Stimulated activated CD4-positive, alpha-beta T cell treated with anti-CD3 and anti-CD28 coated beads, Interleukin-4, amount 100 ng/mL, for 1 hour (primary cell): ENCODE data around the gene FMNL3.

Source experiments
- DNase-seq: peaks from one replicate; pipeline ENCODE4 v3.0.0-alpha.2; 2020

Gene FMNL3

DNA sequence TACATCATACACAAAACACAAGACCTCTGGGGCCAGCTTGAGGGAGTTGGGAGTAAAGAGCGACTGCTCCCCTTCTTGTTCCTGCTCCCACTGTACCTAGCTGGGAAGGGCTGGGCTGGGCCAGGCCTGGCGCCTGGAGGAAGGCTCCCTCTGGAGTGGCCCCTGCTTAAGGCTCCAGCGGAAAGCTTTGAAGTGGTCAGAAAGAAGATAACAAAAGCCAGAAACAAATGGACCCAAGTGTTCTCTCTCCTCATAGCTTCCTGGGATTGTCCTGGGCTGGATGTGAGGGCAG lies 58.5 kb downstream of the FMNL3 start:
- no peak for DNase-seq

DNA sequence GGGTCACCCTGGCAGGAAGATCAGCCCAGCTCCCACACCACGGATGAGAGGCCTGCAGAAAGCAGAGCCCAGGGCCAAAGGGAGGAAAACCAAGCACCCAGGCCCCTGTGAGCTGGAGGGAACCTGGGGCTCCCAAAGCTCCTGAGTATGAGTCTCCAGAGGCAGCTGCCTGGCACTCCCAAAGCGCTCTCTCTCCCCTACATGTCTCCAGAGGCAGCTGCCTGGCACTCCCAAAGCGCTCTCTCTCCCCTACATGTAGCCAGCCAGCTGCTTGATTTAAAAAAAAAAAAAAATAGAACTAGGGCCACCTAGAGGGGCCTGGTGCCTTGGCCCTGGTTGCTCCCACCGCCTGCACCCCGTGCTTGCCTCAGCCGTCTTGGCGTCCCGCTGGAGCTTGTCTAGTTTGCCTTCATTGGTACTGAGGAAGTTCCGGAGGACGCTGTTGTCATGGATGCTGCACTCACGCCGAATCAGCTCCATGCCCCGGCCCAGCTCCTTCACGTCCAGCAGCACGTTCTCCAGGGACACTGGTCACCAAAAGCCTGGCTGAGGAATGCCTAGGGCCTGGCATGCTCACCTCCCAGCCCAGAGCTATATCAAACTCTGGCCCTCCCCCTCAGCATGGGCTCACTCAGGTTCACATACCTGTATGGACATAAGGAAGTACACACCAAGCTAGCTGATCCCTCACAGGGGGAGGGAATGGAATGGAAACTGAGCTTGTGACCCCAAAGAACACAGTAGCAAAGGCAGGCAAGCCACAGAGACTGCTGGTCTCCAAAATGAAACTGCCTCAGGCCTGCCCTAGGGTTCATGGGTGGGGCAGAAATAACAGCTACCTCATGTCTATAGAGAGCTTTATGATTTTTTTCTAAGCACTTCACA lies 59.1 kb downstream of the FMNL3 start:
- no peak for DNase-seq

DNA sequence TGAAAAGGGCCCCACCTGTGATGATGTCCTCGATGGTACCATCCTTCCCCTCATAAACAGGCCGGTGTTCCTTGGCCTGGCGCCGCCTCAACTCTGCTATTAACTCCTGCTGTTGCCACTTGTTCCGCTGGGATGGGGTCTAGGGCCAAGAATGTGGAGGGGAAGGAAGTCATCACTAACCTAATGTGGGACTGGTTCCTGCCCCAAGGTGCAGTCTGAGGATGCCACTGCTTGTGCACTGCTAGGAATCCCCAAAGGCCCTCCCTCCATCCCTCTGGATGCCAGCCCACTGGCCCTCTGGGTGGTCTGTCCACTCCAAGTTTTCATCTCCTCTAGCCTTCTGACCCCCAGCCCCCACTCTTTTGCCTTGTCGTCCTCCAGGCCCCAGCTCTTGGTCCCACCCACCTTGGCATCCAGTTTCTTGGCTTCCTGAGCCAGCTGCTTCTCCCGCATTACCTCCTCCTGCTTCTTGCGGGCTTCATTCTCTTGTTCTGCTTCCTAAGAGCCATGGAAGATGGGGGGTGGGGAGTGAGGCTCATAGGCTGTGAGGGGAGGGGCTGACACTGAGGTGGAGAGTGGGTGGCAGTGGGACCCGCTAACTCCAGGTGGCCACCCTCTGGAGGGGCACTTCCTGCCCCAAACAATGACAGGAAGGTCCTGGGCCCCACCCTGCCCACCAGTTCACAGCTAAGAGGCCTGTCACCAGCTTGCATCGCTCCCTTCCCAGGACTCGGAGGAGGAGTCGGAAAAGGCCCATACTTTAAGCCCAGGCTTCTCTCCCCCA lies 60.1 kb downstream of the FMNL3 start:
- DNase-seq = no peak

DNA sequence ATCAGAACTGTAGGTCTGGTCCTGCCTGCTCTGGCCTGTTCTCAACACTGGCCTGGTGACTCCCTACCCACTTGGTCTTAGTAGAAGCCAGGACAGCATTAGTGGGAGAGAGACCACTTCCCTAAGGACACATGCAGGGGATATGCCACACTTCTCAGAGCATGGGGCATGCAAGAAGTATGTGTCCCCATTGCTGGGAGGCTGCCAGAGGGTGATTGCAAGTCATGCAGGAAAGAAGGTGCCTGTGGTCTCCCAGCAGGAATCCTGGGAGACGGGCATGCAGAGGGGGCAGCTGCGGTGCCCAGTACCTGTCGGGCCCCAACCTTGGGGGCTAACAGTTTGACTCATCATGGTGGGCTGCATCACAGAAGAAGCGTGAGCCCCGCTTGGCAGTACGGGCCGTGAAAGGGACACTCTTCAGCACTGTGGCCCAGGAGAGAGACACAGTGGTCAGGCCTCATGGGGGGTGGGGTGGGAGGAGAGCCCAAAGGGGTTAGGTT lies 60.8 kb downstream of the FMNL3 start:
- DNase-seq = no peak

DNA sequence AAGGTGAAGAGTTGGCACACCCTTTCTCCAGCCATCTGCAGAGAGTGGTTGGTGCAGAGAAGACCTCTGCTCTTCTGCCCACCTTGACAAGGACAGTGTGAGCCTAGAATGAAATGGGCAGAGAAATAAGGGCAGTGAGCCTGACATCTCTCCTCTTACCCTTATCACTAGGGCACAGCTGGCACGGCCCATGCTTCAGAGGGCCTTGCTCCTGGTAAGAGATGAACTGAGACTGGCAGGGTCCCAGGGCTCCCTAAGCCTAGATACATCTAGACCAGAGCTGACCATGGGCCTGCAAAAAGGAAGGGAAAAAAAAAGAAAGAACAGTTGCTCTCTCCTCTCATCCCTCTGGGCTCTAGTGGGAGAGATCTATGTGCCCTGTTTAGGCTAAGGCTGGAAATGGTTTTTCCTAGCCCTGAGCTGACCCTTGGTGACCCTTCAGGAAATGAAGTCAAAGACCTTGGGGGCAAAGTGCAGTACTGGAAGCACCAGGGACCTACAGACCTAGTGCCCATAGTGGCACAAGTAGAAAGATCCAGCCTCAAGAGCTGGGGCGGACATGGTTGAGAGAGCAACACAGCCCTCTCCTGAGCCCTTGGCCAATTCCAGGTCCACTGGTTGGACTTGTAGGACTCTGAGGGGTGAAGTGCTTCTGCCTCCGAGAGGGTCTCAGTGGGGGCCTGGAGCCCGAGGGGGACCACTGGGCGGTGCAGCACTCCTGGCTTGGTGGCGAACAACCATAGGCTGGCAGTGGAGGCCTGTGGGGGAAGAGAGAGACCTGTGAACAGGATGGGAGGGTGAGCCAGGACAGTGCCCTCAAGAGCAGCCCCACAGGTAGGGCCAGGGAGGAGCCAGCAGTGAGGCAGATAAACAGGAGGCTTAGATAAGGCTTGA lies 61.8 kb downstream of the FMNL3 start:
- DNase-seq = no peak

DNA sequence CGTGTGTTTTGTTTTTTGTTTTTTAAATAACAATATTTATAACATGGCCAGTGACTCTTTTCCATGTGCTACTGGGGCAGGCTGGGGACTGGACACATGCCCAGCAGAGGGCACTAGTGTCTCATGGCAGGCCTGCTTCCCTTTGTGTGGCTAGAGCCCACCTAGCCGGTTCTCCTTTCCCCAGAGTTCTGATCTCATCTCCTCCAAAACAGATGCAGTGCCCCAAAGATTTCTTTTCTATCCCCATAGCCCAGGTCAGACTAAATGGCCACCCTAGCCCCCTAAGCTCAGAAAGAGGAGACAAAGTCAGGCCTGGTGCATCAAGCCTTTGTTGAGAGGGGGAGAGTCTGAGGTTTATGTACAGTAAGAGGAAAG lies 62.6 kb downstream of the FMNL3 start:
- peak; percentile 80 for DNase-seq

DNA sequence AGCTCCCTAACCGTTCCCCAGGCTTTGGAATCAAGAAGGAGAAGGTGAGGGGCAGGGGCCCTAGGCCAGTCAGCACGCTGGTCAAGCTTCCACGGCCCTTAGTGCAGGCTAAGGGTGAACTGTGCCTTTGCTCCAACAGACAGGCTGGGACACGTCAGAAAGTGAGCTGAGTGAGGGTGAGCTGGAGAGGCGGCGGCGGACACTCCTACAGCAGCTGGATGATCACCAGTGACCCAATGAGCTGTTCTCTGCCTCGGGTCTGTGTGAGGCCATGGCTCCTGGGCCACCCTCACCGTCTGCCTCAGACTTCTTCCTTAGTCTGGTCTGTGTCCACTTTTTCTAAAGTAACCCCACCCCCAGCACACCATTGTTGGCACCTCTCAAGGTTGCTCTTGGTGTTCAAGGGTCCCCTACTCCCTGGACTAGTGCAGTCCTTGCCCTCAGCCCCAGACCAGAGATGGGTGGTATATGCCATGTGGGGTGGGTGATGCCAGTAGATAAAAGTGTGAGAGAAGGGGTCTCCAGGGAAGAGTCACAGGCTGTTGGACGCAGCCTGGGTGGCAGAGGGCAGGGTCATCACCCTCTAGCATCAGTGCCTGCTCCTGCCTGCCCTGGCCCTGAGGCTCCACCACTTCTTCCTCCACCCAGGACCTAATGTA lies 63.1 kb downstream of the FMNL3 start:
- no peak for DNase-seq

DNA sequence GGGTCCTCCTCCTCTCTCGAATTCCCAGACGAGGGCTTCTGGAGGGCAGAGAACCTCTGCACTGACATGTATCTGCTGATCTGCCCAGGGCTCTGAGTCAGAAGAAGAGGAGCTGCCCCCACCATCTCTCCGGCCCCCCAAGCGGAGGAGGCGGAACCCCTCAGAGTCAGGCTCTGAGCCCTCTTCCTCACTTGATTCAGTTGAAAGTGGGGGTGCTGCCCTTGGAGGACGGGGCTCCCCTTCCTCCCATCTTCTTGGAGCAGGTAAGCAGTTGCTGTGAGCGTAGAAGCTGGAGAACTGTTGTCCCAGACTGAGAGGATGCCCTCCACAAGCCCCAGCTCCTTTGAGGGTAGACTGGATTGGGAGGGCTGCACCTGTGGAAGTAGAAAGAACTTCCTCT lies 64.1 kb downstream of the FMNL3 start:
- no peak for DNase-seq

DNA sequence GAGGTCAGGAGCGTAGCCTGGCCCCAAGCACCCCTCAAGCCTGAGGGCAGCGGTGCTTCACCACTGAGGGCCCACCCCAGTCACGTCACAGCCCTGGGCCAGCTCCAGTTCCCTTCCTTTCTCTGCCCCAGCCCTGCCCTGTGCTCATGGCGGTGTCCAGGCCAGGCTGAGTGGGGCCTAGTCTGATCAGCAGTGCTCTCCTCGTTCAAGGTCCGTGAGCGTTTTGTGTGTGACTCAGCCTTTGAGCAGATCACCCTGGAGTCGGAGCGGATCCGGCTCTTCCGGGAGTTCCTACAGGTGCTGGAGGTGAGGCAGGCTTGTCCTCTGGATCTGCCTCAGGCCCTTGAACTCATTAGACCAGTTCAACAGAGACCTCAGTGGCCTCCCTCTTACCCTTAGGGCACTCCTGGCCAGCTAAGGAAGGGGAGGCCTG lies 64.8 kb downstream of the FMNL3 start:
- no peak for DNase-seq

DNA sequence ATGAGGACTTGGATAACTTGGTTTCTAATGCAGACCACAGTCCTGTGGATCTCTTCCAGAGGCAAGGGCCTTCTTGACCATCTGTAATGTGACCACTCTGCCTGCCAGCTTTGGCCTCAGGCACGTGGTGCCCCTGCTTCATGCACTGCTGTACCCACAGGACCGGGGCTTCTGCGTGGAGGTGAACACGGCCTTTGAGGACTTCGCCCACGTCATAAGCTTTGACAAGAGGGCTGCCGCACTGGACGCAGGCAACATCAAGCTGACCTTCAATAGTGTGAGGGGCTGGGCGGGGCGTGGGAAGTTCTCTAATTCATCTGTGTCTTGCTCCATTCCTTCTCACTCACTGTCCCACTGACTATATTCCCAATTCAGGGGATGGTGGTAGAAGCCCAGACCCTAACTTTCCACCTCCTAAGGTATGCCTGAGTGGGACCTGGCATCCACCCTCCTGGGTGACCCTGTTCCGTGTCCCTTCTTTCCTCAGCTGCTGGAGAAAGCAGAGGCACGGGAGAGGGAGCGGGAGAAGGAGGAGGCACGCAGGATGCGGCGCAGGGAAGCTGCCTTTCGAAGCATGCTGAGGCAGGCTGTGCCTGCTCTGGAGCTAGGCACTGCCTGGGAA lies 65.3 kb downstream of the FMNL3 start:
- DNase-seq = no peak

DNA sequence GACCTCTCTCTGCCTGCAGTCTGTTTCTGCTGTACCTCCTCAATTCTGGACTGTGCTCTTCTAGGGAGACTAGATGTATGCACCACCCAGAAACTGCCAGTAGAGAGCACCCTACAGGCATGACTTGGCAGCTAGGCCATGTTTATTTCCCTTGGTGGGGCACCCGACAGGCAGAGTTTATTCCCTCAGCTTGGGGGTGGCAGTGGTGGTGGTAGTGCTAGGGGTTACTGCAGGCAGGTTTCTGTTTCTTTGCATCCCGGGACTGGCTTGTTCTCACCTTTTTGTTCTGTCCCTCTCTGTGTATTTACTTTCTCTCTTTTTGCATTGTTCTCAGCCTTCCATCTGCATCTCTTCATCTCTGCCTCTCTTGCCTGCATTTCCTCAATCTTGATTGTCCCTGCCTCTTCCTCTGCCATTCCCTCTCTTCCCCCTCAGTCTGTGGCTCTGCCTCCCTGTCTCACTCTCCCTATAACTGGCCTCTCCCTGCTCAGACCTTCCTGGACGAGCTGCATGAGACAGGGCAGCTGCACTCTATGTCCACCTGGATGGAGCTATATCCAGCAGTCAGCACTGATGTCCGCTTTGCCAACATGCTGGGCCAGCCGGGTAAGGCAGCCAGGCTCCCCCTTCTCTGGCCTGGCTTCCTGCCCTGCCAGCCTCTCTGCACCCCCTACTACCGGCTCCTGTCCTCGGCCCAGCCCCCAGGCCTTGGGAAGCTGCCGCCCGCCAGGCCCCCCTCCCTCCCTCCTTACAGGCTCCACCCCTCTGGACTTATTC lies 70.0 kb downstream of the FMNL3 start:
- DNase-seq = peak; percentile 49

DNA sequence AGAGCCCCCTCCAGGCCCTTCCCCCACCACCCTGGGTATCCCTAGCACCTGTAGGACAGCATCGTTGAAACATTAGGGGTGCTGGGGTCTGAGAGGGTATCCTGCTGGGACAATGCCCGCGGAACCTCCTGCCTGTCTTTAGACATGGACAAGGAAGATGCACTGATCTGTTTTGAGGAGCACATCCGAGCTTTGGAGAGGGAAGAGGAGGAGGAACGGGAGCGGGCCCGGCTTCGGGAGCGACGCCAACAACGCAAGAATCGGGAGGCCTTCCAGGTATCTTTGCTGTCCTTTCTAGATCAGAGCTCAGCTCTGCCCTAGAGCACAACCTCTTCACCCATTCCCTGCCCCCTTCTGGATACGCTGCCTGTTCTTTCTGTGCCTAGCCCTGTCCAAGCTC lies 70.6 kb downstream of the FMNL3 start:
- DNase-seq = no peak

DNA sequence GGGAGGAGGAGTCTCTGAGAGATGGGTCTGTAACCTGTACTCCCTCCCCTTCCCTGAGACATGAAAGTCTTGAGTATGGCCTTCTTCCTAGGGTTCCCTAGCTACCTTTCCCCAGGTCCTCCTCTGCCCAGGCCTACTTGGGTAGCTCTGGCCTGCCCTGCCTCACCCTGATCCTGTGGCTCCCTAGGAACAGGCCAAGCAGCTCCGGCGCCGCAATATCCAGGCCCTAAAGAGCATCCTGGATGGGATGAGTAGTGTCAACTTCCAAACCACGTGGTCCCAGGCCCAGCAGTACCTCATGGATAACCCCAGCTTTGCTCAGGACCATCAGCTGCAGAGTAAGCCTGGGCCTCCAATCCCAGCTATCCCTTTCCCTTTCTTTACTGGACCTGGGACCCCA lies 71.5 kb downstream of the FMNL3 start:
- no peak for DNase-seq

DNA sequence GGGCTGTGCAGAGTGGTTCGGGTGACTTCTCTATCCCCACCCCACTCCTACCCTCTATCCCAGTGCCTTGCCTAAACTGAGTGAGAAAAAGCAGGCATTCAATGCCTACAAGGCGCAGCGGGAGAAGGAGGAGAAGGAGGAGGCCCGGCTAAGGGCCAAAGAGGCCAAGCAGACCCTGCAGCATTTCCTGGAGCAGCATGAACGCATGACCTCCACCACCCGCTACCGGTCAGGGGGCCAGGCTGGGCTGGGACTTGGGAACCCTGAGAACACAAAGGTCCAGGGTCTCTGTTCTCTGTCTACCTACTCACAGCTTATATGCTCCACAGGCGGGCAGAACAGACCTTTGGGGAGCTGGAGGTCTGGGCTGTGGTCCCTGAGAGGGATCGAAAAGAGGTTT lies 72.2 kb downstream of the FMNL3 start:
- DNase-seq = no peak

DNA sequence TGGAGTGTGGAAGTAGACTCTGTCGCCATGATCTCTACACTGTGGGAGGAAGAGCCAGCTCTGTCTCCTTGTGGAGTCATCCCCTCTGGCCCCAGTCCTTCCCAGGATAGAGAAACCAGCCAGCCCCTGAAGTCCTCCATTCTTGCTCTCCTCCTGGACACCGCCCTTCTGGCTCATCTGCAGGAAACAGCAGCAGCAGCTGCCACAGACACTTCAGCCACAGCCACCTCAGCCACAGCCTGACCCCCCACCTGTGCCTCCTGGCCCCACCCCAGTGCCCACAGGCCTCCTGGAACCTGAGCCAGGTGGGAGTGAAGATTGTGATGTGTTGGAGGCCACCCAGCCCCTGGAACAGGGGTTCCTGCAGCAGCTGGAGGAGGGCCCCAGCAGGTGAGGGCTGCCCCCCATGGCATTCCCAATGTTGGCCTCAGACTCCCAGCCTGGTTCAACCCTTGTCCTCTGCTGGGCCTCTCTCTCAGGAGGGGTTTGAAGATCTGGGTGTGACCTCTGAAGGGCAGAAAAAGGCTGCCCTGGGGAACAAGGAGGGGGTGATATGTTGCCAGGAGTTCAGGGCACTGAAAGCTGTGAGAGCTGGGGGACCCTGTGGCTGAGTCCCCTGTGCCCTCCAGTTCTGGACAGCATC lies 73.4 kb downstream of the FMNL3 start:
- DNase-seq = no peak

DNA sequence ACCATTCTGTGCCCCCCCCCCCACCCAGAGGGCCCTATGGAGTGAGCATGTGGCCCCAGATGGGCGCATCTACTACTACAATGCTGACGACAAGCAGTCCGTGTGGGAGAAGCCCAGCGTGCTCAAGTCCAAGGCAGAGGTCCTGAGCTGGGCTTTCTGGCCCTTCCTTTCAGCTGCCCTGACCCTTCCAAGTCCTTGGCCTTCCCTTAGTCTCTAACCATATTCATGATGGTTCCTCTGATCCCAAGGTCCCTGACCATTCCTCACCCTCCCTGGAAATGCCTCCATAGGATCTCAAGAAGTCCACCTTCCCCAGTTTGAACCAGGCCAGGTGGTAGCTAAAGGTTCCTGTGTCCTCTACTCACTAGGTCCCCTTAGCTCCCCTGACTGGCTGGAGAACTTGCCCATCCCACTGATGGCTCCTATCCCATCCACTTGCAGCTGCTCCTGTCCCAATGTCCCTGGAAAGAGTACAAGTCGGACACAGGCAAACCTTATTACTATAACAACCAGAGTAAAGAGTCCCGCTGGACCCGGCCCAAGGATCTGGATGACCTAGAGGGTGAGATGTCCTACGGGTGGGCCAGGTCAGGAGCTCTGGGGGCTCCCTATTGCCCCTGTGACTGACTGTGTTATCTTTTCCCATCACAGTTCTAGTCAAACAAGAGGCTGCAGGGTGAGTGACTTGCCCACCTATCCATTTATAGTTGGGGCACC lies 74.1 kb downstream of the FMNL3 start:
- DNase-seq = no peak

DNA sequence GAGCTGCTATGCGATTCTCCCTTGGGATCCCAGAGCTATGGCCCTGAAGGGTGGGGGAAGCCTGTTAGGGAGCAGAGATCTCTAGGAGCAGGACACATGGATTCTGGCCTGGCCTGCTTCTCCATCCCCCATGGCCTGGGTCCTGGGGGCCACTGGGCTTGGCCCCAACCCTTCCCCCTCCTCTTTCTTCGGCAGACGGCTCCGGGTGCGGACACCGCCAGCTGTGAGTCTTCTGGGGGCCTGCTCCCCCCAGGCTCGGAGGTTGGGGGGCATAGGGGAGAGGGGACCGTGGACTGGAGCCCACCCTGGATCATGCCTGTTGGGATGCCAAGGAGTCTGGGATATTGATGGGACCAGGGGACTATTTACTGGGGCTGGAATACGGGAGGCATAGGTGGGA lies 74.8 kb downstream of the FMNL3 start:
- no peak for DNase-seq

DNA sequence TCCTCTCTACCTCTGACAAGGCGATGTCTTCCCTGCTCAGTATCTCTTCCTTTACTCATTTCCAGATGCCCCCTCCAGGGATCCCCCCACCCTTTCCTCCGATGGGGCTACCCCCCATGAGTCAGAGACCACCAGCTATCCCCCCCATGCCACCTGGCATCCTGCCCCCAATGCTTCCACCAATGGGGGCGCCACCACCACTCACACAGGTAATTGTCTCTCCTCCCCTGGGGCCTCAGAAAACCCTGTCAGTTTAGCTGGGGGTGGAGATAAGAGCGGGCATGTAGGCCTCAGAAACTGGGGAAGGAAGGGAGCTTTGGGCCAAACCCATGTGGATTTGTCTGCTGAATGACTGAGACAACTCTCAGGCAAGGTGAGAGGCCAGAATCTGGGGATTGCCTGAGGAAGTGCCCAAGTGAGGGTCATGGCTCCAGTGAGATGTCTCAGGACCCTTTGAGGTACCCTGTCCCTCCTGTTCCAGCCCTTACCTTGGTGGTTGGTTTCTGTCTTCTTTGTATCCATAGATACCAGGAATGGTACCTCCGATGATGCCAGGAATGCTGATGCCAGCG lies 75.8 kb downstream of the FMNL3 start:
- DNase-seq = no peak

DNA sequence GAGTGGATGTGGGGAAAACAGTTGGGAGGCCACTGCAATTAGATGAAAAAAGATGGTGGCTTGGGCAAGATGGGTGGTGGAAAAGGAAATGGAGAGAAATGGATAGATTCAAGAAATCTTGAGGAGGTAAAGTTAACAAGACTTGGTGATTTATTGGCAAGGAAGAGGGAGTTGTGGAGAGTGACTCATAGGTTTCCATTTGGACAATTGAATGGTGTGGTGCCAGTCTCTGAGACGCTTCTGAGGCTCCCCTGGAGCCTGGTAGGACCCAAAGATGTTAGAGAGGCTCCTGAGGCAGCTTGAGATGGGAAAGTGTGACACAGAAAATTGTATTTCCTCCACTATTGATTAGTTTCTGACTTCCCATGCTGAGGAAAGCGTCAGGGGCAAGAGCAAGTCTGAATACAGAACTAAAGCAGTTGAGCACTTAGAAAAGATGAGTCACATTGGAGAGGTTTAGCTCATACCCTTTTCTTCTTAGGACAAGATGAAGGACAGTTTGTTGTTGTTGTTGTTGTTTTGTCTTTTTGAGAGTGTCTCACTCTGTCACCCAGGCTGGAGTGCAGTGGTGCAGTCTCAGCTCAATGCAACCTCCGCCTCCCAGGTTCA lies 79.3 kb downstream of the FMNL3 start:
- no peak for DNase-seq
